Measurements from ENCODE around the gene SENP3. TPM values are rescaled to one million over a fixed set of nuclear protein-coding genes. Genes with fewer than 3 reads are reported as not detected.

The SENP3 gene
- total RNA-seq, 4 donors from 2014 or later: 31.4 to 47.7 (median 43.7) TPM

DNA sequence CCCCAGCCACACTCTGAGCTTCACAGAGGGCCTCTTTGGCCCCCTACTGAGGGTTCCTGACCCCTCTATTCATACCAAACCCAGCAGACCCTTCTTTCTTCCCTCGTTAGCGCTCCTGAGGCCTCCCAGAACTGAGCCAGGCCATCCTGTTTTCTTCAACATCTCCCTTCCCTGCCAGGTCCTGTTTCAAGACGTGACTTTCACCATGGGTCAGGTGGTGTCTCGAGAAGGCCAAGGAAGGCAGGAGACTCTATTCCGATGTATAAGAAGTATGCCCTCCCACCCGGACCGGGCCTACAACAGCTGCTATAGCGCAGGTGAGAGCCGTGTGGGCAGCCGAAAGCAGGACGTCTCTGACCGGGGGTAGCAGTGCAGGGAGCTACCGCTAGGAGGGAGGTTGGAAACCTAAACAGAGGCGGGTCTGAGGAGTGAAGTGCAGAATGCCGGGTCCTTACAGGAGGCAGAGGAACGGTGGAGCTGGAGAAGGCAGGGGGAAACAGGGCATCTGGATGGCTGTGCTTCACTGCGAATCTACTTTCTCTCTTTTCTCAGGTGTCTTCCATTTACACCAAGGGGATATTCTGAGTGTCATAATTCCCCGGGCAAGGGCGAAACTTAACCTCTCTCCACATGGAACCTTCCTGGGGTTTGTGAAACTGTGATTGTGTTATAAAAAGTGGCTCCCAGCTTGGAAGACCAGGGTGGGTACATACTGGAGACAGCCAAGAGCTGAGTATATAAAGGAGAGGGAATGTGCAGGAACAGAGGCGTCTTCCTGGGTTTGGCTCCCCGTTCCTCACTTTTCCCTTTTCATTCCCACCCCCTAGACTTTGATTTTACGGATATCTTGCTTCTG is 1.3 kb upstream of the SENP3 start:
- H3K27me3 ChIP-seq: no peaks in the 10 kb centered on the region
- peaks cover 9 to 68% (median 32%) of the 10 kb centered on the region in 4 donors for H3K4me1 ChIP-seq

DNA sequence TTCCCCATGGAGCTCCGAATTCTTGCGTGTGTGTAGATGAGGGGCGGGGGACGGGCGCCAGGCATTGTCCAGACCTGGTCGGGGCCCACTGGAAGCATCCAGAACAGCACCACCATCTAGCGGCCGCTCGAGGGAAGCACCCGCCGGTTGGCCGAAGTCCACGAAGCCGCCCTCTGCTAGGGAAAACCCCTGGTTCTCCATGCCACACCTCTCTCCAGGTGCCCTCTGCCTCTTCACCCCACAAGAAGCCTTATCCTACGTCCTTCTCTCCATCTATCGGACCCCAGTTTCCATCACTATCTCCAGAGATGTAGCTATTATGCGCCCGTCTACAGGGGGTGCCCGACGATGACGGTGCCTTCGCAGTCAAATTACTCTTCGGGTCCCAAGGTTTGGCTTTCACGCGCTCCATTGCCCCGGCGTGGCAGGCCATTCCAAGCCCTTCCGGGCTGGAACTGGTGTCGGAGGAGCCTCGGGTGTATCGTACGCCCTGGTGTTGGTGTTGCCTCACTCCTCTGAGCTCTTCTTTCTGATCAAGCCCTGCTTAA is 617 bp upstream of the SENP3 start:
- Histone ChIP-seq H3K36me3 (peaks cover 0 to 30% (median 0%) of the 10 kb centered on the region in 3 donors), H3K9me3 (peaks cover 0 to 4% (median 0%) of the 10 kb centered on the region in 4 donors), H3K4me1 (peaks cover 9 to 68% (median 32%) of the 10 kb centered on the region in 4 donors), H3K4me3 (peak overlapping the region; percentile 71 to 99 (median 90)), H3K27me3 (no peaks in the 10 kb centered on the region), H3K27ac (peak overlapping the region; percentile 89 to 99 (median 93))
- TF ChIP-seq POLR2A (IDR thresholded peaks at IDR 0.05): peak in 1 of 2 donors; percentile 12
- TF ChIP-seq, protein P1, sequence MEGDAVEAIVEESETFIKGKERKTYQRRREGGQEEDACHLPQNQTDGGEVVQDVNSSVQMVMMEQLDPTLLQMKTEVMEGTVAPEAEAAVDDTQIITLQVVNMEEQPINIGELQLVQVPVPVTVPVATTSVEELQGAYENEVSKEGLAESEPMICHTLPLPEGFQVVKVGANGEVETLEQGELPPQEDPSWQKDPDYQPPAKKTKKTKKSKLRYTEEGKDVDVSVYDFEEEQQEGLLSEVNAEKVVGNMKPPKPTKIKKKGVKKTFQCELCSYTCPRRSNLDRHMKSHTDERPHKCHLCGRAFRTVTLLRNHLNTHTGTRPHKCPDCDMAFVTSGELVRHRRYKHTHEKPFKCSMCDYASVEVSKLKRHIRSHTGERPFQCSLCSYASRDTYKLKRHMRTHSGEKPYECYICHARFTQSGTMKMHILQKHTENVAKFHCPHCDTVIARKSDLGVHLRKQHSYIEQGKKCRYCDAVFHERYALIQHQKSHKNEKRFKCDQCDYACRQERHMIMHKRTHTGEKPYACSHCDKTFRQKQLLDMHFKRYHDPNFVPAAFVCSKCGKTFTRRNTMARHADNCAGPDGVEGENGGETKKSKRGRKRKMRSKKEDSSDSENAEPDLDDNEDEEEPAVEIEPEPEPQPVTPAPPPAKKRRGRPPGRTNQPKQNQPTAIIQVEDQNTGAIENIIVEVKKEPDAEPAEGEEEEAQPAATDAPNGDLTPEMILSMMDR (IDR thresholded peaks at IDR 0.05): peak; percentile 74 to 96 (median 94)
- peak; percentile 88 to 97 (median 96) for DNase-seq

More for the DNA sequence above, 1.3 kb upstream of the SENP3 start:
- Histone ChIP-seq H3K27ac (peak overlapping the region; percentile 89 to 99 (median 93)), H3K36me3 (peaks cover 0 to 23% (median 0%) of the 10 kb centered on the region in 3 donors), H3K9me3 (peaks cover 0 to 4% (median 0%) of the 10 kb centered on the region in 4 donors), H3K4me3 (peak overlapping the region in 3 of 4 donors; percentile 71 to 99 (median 98))
- TF ChIP-seq, protein P1 (IDR thresholded peaks at IDR 0.05): peak; percentile 40 to 78 (median 66)
- no peak for TF ChIP-seq POLR2A (IDR thresholded peaks at IDR 0.05)
- DNase-seq: peak; percentile 66 to 86 (median 82)

DNA sequence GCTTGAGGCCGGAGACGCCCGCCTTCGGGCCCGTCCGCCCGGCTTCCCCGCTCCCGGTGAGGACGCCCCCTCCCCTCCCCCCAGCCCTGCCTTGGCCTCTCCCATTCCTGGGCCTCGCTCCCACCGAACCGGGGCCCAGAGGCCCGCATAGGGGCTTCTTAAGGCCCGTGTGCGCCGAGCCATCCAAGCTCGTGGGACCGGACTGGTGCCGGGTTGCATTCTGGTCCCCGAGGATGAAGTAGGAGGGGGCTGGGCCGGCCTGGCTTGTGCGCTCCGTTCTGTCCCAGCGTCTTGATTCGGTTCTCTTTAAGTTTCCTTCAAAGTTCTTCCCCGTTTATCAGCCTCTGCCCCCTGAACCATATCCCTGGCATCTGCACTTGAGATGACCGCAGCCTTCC is 488 bp downstream of the SENP3 start:
- peak overlapping the region; percentile 71 to 99 (median 90) for H3K4me3 ChIP-seq
- TF ChIP-seq POLR2A (IDR thresholded peaks at IDR 0.05): no peak
- TF ChIP-seq, protein P1 (IDR thresholded peaks at IDR 0.05): no peak
- H3K27ac ChIP-seq: peak overlapping the region; percentile 89 to 99 (median 93)
- no peak for DNase-seq
- peaks cover 0 to 4% (median 0%) of the 10 kb centered on the region in 4 donors for H3K9me3 ChIP-seq
- peaks cover 9 to 61% (median 32%) of the 10 kb centered on the region in 4 donors for H3K4me1 ChIP-seq
- H3K36me3 ChIP-seq: peaks cover 0 to 40% (median 0%) of the 10 kb centered on the region in 3 donors
- H3K27me3 ChIP-seq: no peaks in the 10 kb centered on the region

DNA sequence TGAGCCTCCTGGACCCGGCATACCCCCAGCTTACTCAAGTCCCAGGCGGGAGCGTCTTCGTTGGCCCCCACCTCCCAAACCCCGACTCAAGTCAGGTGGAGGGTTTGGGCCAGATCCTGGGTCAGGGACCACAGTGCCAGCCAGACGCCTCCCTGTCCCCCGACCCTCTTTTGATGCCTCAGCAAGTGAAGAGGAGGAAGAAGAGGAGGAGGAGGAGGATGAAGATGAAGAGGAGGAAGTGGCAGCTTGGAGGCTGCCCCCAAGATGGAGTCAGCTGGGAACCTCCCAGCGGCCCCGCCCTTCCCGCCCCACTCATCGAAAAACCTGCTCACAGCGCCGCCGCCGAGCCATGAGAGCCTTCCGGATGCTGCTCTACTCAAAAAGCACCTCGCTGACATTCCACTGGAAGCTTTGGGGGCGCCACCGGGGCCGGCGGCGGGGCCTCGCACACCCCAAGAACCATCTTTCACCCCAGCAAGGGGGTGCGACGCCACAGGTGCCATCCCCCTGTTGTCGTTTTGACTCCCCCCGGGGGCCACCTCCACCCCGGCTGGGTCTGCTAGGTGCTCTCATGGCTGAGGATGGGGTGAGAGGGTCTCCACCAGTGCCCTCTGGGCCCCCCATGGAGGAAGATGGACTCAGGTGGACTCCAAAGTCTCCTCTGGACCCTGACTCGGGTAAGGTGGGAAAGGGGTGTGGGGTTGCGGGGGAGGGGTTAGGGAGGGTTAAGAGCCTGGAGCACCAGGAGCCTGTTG is 1.6 kb downstream of the SENP3 start:
- H3K36me3 ChIP-seq: peaks cover 0 to 44% (median 0%) of the 10 kb centered on the region in 3 donors
- H3K4me1 ChIP-seq: peaks cover 5 to 54% (median 26%) of the 10 kb centered on the region in 4 donors
- TF ChIP-seq, protein P1 (IDR thresholded peaks at IDR 0.05): no peak
- no peak for TF ChIP-seq POLR2A (IDR thresholded peaks at IDR 0.05)
- H3K27ac ChIP-seq: no peak overlapping the region
- H3K9me3 ChIP-seq: peaks cover 0 to 4% (median 0%) of the 10 kb centered on the region in 4 donors
- no peaks in the 10 kb centered on the region for H3K27me3 ChIP-seq
- peak overlapping the region in 1 of 4 donors; percentile 99 for H3K4me3 ChIP-seq
- DNase-seq: no peak

DNA sequence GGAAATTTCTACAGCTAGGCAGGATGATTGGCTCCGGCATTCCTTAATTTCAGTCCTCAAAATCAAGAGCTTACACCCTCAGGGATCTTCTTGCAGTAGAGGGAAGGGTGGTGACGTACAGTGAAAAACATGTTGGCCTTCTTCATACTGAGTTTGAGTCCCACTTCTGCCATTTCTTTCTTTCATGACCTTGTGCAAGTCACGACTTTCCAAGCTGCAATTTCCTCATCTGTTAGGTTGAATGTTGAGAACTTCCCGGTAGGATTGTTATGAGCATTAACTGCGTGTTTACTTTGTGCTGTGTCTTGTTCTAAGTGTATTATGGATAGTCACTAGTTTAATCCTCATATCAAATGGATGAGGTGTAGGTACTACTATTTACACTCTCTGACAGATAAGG is 7.9 kb downstream of the SENP3 start:
- H3K4me1 ChIP-seq: peaks cover 2 to 22% (median 10%) of the 10 kb centered on the region in 4 donors
- no peak for TF ChIP-seq POLR2A (IDR thresholded peaks at IDR 0.05)
- TF ChIP-seq, protein P1 (IDR thresholded peaks at IDR 0.05): no peak
- H3K27ac ChIP-seq: no peak overlapping the region
- no peak overlapping the region for H3K4me3 ChIP-seq
- no peaks in the 10 kb centered on the region for H3K27me3 ChIP-seq
- no peaks in the 10 kb centered on the region for H3K9me3 ChIP-seq
- DNase-seq: no peak
- H3K36me3 ChIP-seq: peaks cover 0 to 59% (median 0%) of the 10 kb centered on the region in 3 donors

Data from Peyer's patch (tissue), 4 donors.